DND-41 (cell line): Measurements from ENCODE around the gene MARCHF2.

Source experiments
- ATAC-seq: fragments of 200-7000 bp; cut with Tn5 transposase; 3 replicates; pipeline ENCODE4 v1.9.1; 2021; ENCODE audit warnings: low read depth; ENCODE audit not compliant: insufficient read depth
- DNase-seq: peaks from one replicate; pipeline ENCODE4 v3.0.0-alpha.2; 2020
- H2AFZ ChIP-seq: 2 replicates; pipeline ENCODE4 v1.6.0; 2012; ENCODE audit warnings: low read depth, low read length
- H3K27ac ChIP-seq: 2 replicates; pipeline ENCODE4 v1.5.1; 2012; ENCODE audit warnings: low read length, inconsistent platforms
- H3K27me3 ChIP-seq: fragments of 200-600 bp; sonication (generic); 2 replicates; pipeline ENCODE4 v1.6.0; 2012; ENCODE audit warnings: low read length, mild to moderate bottlenecking, inconsistent platforms; ENCODE audit not compliant: insufficient read depth, poor library complexity
- H3K36me3 ChIP-seq: 2 replicates; pipeline ENCODE4 v1.5.1; 2012; ENCODE audit warnings: low read length, inconsistent platforms; ENCODE audit not compliant: insufficient read depth
- H3K4me1 ChIP-seq: 2 replicates; pipeline ENCODE4 v1.5.1; 2012; ENCODE audit warnings: mild to moderate bottlenecking, low read length; ENCODE audit not compliant: insufficient read depth
- H3K4me2 ChIP-seq: 2 replicates; pipeline ENCODE4 v1.6.0; 2012; ENCODE audit warnings: mild to moderate bottlenecking, moderate library complexity, low read length, inconsistent platforms; ENCODE audit not compliant: insufficient read depth
- H3K4me3 ChIP-seq, 2 experiments: fragments of 200-600 bp in 1 of 2; shearing (Covaris generic) in 1 of 2; 2 replicates each; pipeline ENCODE4 v1.5.1; 2012 to 2016; ENCODE audit warnings: inconsistent platforms in 2 of 2, low read length in 2 of 2, mild to moderate bottlenecking in 2 of 2, low read depth in 1 of 2, moderate library complexity in 1 of 2
- H3K79me2 ChIP-seq: 2 replicates; pipeline ENCODE4 v1.6.0; 2012; ENCODE audit warnings: low read length, inconsistent platforms; ENCODE audit not compliant: insufficient read depth
- H3K9ac ChIP-seq: 2 replicates; pipeline ENCODE4 v1.6.0; 2012; ENCODE audit warnings: low read depth, mild to moderate bottlenecking, inconsistent platforms, low read length, moderate library complexity
- H3K9me3 ChIP-seq: 2 replicates; pipeline ENCODE4 v1.5.1; 2012; ENCODE audit warnings: low read length, moderate library complexity, mild to moderate bottlenecking, inconsistent platforms; ENCODE audit not compliant: insufficient read depth, severe bottlenecking
- H4K20me1 ChIP-seq: 2 replicates; pipeline ENCODE4 v1.6.0; 2012; ENCODE audit warnings: low read length; ENCODE audit not compliant: insufficient read depth
- CTCF ChIP-seq: IDR thresholded peaks from 2 replicates; pipeline ENCODE4 v1.5.1; 2012; ENCODE audit warnings: borderline replicate concordance, low read length, moderate library complexity, mild to moderate bottlenecking; ENCODE audit not compliant: poor library complexity, severe bottlenecking; ENCODE audit errors: extremely low read depth
- EZH2 ChIP-seq: IDR thresholded peaks from 3 replicates; pipeline ENCODE4 v1.6.1; 2012; ENCODE audit warnings: borderline replicate concordance, low read depth, mild to moderate bottlenecking, moderate library complexity, low read length, inconsistent platforms; ENCODE audit not compliant: severe bottlenecking

MARCHF2 gene

GRCh38 chr19:8454218-8454617, 41.1 kb downstream of the MARCHF2 start:
- ATAC-seq (no peak), DNase-seq (no peak)
- H3K4me1 ChIP-seq = peaks cover 20% of the 10 kb centered on the region; the same call in 1 of the 2 replicates
- peaks cover 88% of the 10 kb centered on the region for H3K36me3 ChIP-seq
- H3K27me3 ChIP-seq = no peaks in the 10 kb centered on the region
- H4K20me1 ChIP-seq = peaks cover 94% of the 10 kb centered on the region
- H3K9me3 ChIP-seq = no peaks in the 10 kb centered on the region
- no peak overlapping the region for H2AFZ ChIP-seq
- H3K4me2 ChIP-seq = no peak overlapping the region
- no peak overlapping the region for H3K4me3 ChIP-seq
- TF ChIP-seq CTCF (no peak), EZH2 (no peak)
- H3K79me2 ChIP-seq = peaks cover 99% of the 10 kb centered on the region
- no peak overlapping the region for H3K9ac ChIP-seq
- no peak overlapping the region for H3K27ac ChIP-seq

- Histone ChIP-seq H3K9me3 (no peaks in the 10 kb centered on the region), H3K4me3 (no peak overlapping the region), H3K27ac (no peak overlapping the region), H3K4me2 (no peak overlapping the region), H4K20me1 (peaks cover 96% of the 10 kb centered on the region), H2AFZ (no peak overlapping the region), H3K79me2 (peaks cover 100% of the 10 kb centered on the region), H3K4me1 (peaks cover 15% of the 10 kb centered on the region; the same call in 1 of the 2 replicates), H3K9ac (no peak overlapping the region), H3K36me3 (peaks cover 90% of the 10 kb centered on the region), H3K27me3 (no peaks in the 10 kb centered on the region)
- TF ChIP-seq CTCF = no peak
- no peak for TF ChIP-seq EZH2
- no peak for ATAC-seq
- DNase-seq = no peak
These were observed 41.9 kb downstream of the MARCHF2 start for GRCh38 chr19:8455018-8455417.

- no peak; the same call in 2 of the 3 replicates for ATAC-seq
- no peak overlapping the region for H2AFZ ChIP-seq
- H3K4me3 ChIP-seq = no peak overlapping the region
- no peak overlapping the region for H3K27ac ChIP-seq
- DNase-seq = no peak
- TF ChIP-seq CTCF (no peak), EZH2 (no peak)
- peaks cover 100% of the 10 kb centered on the region for H3K79me2 ChIP-seq
- H3K4me2 ChIP-seq = no peak overlapping the region
- H3K4me1 ChIP-seq = 0 out of 2 replicates have a peak, but pooled peaks cover 11% of the 10 kb centered on the region
- H4K20me1 ChIP-seq = peaks cover 97% of the 10 kb centered on the region
- H3K9me3 ChIP-seq = no peaks in the 10 kb centered on the region
- H3K9ac ChIP-seq = no peak overlapping the region
- peaks cover 95% of the 10 kb centered on the region for H3K36me3 ChIP-seq
- H3K27me3 ChIP-seq = no peaks in the 10 kb centered on the region
These were observed 43.0 kb downstream of the MARCHF2 start for GRCh38 chr19:8456064-8456463.

GRCh38 chr19:8457209-8457608, 44.1 kb downstream of the MARCHF2 start:
- Histone ChIP-seq H3K4me2 (no peak overlapping the region), H3K9me3 (no peaks in the 10 kb centered on the region), H3K27ac (no peak overlapping the region), H3K36me3 (peaks cover 95% of the 10 kb centered on the region), H2AFZ (no peak overlapping the region), H3K4me1 (0 out of 2 replicates have a peak, but pooled peaks cover 6% of the 10 kb centered on the region), H4K20me1 (peaks cover 97% of the 10 kb centered on the region), H3K4me3 (no peak overlapping the region), H3K9ac (no peak overlapping the region), H3K27me3 (no peaks in the 10 kb centered on the region), H3K79me2 (peaks cover 100% of the 10 kb centered on the region)
- TF ChIP-seq EZH2 = no peak
- no peak for TF ChIP-seq CTCF
- DNase-seq (no peak), ATAC-seq (no peak)
